HCT116 (cell line): ENCODE data around the gene CKAP2L. TPM values are rescaled to one million over a fixed set of nuclear protein-coding genes. Genes with fewer than 3 reads are reported as not detected.

Experiments
- ATAC-seq: fragments of 200-7000 bp; cut with Tn5 transposase; 2 replicates; pipeline ENCODE4 v1.9.1; 2020; ENCODE audit warnings: mild to moderate bottlenecking, moderate library complexity
- BruUV-seq: library from RNA; stranded (reverse); fragments of 400-500 nt; replicated peaks from 2 replicates; lab custom pipeline; 2021; lab: Mats Ljungman, UMichigan
- CTCF ChIA-PET: fragments of 300-600 bp; sonication (Branson Sonifier 250); formaldehyde crosslinking; loops from one replicate; lab custom pipeline; 2021; ENCODE audit warnings: antibody characterized with exemption; lab: Charles Lee
- POLR2A ChIA-PET: fragments of 300-600, 350-600 bp; sonication (Branson Sonifier 250); formaldehyde crosslinking; loops from one replicate; lab custom pipeline; 2021; ENCODE audit warnings: antibody characterized with exemption; lab: Charles Lee
- RAD21 ChIA-PET, 2 experiments: fragments of 300-600 bp; sonication (Branson Sonifier 250); formaldehyde crosslinking; loops; one replicate each; lab custom pipeline; 2023; ENCODE audit warnings: low total read pairs in 2 of 2; ENCODE audit not compliant: uncharacterized antibody in 2 of 2, unreplicated experiment in 2 of 2, low non-redundant PET in 1 of 2; lab: Charles Lee
- DNase-seq: peaks from one replicate; pipeline ENCODE4 v3.0.0-alpha.2; 2010; ENCODE audit warnings: low read depth, low spot score
- H2AFZ ChIP-seq: fragments of 200-600 bp; shearing (Covaris generic), sonication (generic); 2 replicates; pipeline ENCODE4 v1.6.1; 2017; ENCODE audit warnings: low read depth, mixed run types, mixed read lengths, antibody characterized with exemption, low read length; ENCODE audit not compliant: poor library complexity, severe bottlenecking
- H3K27ac ChIP-seq: 2 replicates; pipeline ENCODE4 v1.5.1; 2012; ENCODE audit warnings: low read depth, low read length
- H3K27me3 ChIP-seq: fragments of 200-600 bp; sonication (generic); 2 replicates; pipeline ENCODE4 v1.6.1; 2016; ENCODE audit warnings: mixed run types, low read length, mixed read lengths; ENCODE audit not compliant: insufficient read depth
- H3K36me3 ChIP-seq, 2 experiments: fragments of 200-500 bp in 1 of 2; fragments of 200-600 bp in 1 of 2; sonication (Bioruptor generic) in 1 of 2; sonication (generic) in 1 of 2; 2 replicates each; pipeline versions ENCODE4 v1.5.1 to v1.6.1; 2014 to 2016; ENCODE audit warnings: low read length in 2 of 2, inconsistent platforms in 1 of 2, mixed read lengths in 1 of 2, mixed run types in 1 of 2; ENCODE audit not compliant: insufficient read depth in 2 of 2, control insufficient read depth in 1 of 2
- H3K4me1 ChIP-seq, 2 experiments: fragments of 200-600 bp in 1 of 2; sonication (generic) in 1 of 2; 2 replicates each; pipeline versions ENCODE4 v1.5.1 to v1.6.1; 2012 to 2017; ENCODE audit warnings: low read length in 2 of 2, inconsistent platforms in 1 of 2, mild to moderate bottlenecking in 1 of 2, mixed read lengths in 1 of 2, mixed run types in 1 of 2, moderate library complexity in 1 of 2; ENCODE audit not compliant: insufficient read depth in 2 of 2, control insufficient read depth in 1 of 2
- H3K4me2 ChIP-seq: fragments of 200-600 bp; sonication (generic); 2 replicates; pipeline ENCODE4 v1.6.1; 2017; ENCODE audit warnings: mixed run types, low read length, mixed read lengths
- H3K4me3 ChIP-seq, 2 experiments: fragments of 200-600 bp in 1 of 2; sonication (generic) in 1 of 2; replicated peaks in 1 of 2; 2 replicates each; pipeline ENCODE4 v1.5.1; 2011 to 2016; ENCODE audit warnings: low read length in 2 of 2, control low read depth in 1 of 2, low read depth in 1 of 2, mild to moderate bottlenecking in 1 of 2, mixed read lengths in 1 of 2, mixed run types in 1 of 2
- H3K79me2 ChIP-seq: fragments of 200-600 bp; sonication (generic); 2 replicates; pipeline ENCODE4 v1.6.1; 2017; ENCODE audit warnings: mild to moderate bottlenecking, mixed run types, low read length, moderate library complexity, mixed read lengths; ENCODE audit not compliant: insufficient read depth
- H3K9ac ChIP-seq: fragments of 200-600 bp; sonication (generic); 2 replicates; pipeline ENCODE4 v1.6.1; 2016; ENCODE audit warnings: low read length, mixed read lengths
- H3K9me2 ChIP-seq: fragments of 200-600 bp; sonication (generic), shearing (Covaris generic); 2 replicates; pipeline ENCODE4 v1.6.1; 2017; ENCODE audit warnings: mixed run types, mild to moderate bottlenecking, moderate library complexity; ENCODE audit not compliant: insufficient read depth
- H3K9me3 ChIP-seq, 2 experiments: fragments of 200-500 bp in 1 of 2; fragments of 200-600 bp in 1 of 2; sonication (Bioruptor generic) in 1 of 2; sonication (generic) in 1 of 2; 2 replicates each; pipeline ENCODE4 v1.6.1; 2014 to 2017; ENCODE audit warnings: low read length in 2 of 2, mixed read lengths in 2 of 2, inconsistent platforms in 1 of 2, low read depth in 1 of 2, mild to moderate bottlenecking in 1 of 2, mixed run types in 1 of 2, moderate library complexity in 1 of 2; ENCODE audit not compliant: control insufficient read depth in 1 of 2, insufficient read depth in 1 of 2
- H4K20me1 ChIP-seq: fragments of 200-600 bp; sonication (generic), shearing (Covaris generic); 2 replicates; pipeline ENCODE4 v1.6.1; 2017; ENCODE audit warnings: mixed run types, mild to moderate bottlenecking, moderate library complexity; ENCODE audit not compliant: insufficient read depth
- CEBPB ChIP-seq: IDR thresholded peaks from 2 replicates; pipeline ENCODE4 v1.6.1; 2012; ENCODE audit warnings: low read depth
- CTCF ChIP-seq, 3 experiments: fragments of 200-600 bp in 1 of 3; sonication (generic) in 1 of 3; IDR thresholded peaks in 2 of 3; conservative IDR thresholded peaks in 1 of 3; 2 replicates each; pipeline ENCODE4 v1.5.1; 2012 to 2017; ENCODE audit warnings: low read depth in 2 of 3, low read length in 2 of 3, antibody characterized with exemption in 1 of 3, borderline replicate concordance in 1 of 3, control low read depth in 1 of 3, mild to moderate bottlenecking in 1 of 3, mixed read lengths in 1 of 3, mixed run types in 1 of 3, moderate library complexity in 1 of 3; ENCODE audit not compliant: insufficient read depth in 1 of 3
- EZH2phosphoT487 ChIP-seq: fragments of 200-600 bp; IDR thresholded peaks from 2 replicates; pipeline ENCODE4 v1.6.1; 2018; ENCODE audit warnings: antibody characterized with exemption, borderline replicate concordance
- POLR2AphosphoS5 ChIP-seq: IDR thresholded peaks from 2 replicates; pipeline ENCODE4 v1.6.1; 2011; ENCODE audit warnings: mild to moderate bottlenecking, low read depth, low read length, moderate library complexity
- SP1 ChIP-seq: IDR thresholded peaks from 2 replicates; pipeline ENCODE4 v1.6.1; 2012; ENCODE audit warnings: low read depth
- SRF ChIP-seq: IDR thresholded peaks from 2 replicates; pipeline ENCODE4 v1.6.1; 2012; ENCODE audit warnings: low read depth
- TCF7L2 ChIP-seq: IDR thresholded peaks from 2 replicates; pipeline ENCODE4 v1.7.0; 2011; ENCODE audit warnings: borderline replicate concordance, inconsistent platforms; ENCODE audit not compliant: insufficient read depth, insufficient read length; ENCODE audit errors: extremely low read depth
- intact Hi-C: fragments of 100-400 bp; cut with micrococcal nuclease; formaldehyde crosslinking; loops from 2 replicates; pipeline ENCODE4 v1.10.0; 2022
- total RNA-seq: library from RNA; stranded (reverse); gene quantifications from one replicate; pipeline ENCODE4 v1.2.1, GENCODE V29; 2021; ENCODE audit not compliant: unreplicated experiment

Gene CKAP2L
- total RNA-seq, 1 experiment from 2014 or later: 27.5 TPM

GRCh38 chr2:112811276-112811831 lies 46.9 kb upstream of the CKAP2L start:
- Histone ChIP-seq H3K79me2 (no peaks in the 10 kb centered on the region), H3K36me3 (no peaks in the 10 kb centered on the region), H3K4me3 (no peak overlapping the region), H2AFZ (no peak overlapping the region), H3K4me1 (peaks cover 9 to 25% of the 10 kb centered on the region in 2 experiments), H3K4me2 (no peak overlapping the region), H3K27me3 (no peaks in the 10 kb centered on the region), H3K9me3 (0 out of 4 replicates have a peak, but pooled peaks cover 0 to 4% of the 10 kb centered on the region in 2 experiments), H3K27ac (no peak overlapping the region), H4K20me1 (no peaks in the 10 kb centered on the region), H3K9me2 (no peaks in the 10 kb centered on the region), H3K9ac (no peak overlapping the region)
- ATAC-seq: no peak
- BruUV-seq: no TSS peak
- intact Hi-C loops: no loop called here
- POLR2A ChIA-PET: no interaction called here
- CTCF ChIA-PET: no interaction called here
- DNase-seq: no peak
- TF ChIP-seq SRF (no peak), EZH2phosphoT487 (no peak), TCF7L2 (no peak), POLR2AphosphoS5 (no peak), CTCF (IDR thresholded peaks at IDR 0.05 in 2 of 3, conservative IDR thresholded peaks at IDR 0.05 in 1 of 3; ENCODE audit: borderline replicate concordance in 1 of 3, insufficient read depth in 1 of 3, low read depth in 2 of 3, low read length in 2 of 3) (no peak)
- RAD21 ChIA-PET: no interaction called here

- H3K9ac ChIP-seq: no peak overlapping the region
- no peak overlapping the region for H3K27ac ChIP-seq
- DNase-seq (no peak), ATAC-seq (no peak)
- peaks cover 3 to 19% of the 10 kb centered on the region in 2 experiments for H3K4me1 ChIP-seq
- H4K20me1 ChIP-seq: no peaks in the 10 kb centered on the region
- H3K4me2 ChIP-seq: no peak overlapping the region
- H3K79me2 ChIP-seq: no peaks in the 10 kb centered on the region
- no peaks in the 10 kb centered on the region for H3K27me3 ChIP-seq
- H3K4me3 ChIP-seq: no peak overlapping the region
- no peaks in the 10 kb centered on the region for H3K9me2 ChIP-seq
- ChIA-PET RAD21 (no interaction called here), CTCF (no interaction called here), POLR2A (no interaction called here)
- intact Hi-C loops: no loop called here
- H2AFZ ChIP-seq: no peak overlapping the region
- no peaks in the 10 kb centered on the region for H3K36me3 ChIP-seq
- H3K9me3 ChIP-seq: 0 out of 4 replicates have a peak, but pooled peaks cover 0 to 4% of the 10 kb centered on the region in 2 experiments
- BruUV-seq: no TSS peak
- no peak for TF ChIP-seq SP1
- TF ChIP-seq CEBPB: no peak
These were observed 44.7 kb upstream of the CKAP2L start for GRCh38 chr2:112809112-112809511.
